GM10847 (cell line): ENCODE measurements around the gene UQCRC2.

ENCODE experiments used
- POLR2A ChIP-seq: IDR thresholded peaks from 2 replicates; pipeline ENCODE4 v1.6.1; 2011; ENCODE audit not compliant: insufficient read length; ENCODE audit errors: extremely low read depth

UQCRC2 gene

DNA sequence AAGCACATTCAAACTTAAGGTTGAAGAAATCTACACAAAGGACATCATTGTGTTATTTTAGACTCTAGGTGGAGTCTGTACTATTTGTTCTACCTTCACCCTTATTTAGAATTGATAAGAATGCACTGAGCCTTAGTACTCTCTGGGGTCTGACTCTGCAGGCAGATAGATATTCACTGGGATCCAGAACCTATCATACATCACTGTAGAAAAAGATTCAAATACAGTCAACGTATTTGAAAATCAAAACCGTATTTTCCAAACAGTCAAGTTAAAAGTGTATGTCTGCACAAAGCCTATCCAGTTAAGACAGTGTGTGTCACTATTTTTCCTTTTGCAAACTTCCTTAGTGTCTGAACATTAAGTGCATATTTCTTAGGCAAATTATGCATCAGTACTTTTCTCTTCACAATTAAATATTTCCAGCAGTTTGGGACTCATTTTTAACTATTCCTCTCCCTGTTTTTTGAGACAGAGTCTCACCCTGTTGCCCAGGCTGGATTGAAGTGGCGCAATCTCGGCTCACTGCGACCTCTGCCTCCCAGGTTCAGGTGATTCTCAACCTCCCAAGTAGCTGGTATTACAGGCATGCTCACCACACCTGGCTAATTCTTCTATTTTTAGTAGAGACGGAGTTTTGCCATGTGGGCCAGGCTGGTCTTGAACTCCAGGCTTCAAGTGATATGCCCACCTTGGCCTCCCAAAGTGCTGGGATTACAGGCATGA is 77.1 kb downstream of the UQCRC2 start:
- no peak for TF ChIP-seq POLR2A

DNA sequence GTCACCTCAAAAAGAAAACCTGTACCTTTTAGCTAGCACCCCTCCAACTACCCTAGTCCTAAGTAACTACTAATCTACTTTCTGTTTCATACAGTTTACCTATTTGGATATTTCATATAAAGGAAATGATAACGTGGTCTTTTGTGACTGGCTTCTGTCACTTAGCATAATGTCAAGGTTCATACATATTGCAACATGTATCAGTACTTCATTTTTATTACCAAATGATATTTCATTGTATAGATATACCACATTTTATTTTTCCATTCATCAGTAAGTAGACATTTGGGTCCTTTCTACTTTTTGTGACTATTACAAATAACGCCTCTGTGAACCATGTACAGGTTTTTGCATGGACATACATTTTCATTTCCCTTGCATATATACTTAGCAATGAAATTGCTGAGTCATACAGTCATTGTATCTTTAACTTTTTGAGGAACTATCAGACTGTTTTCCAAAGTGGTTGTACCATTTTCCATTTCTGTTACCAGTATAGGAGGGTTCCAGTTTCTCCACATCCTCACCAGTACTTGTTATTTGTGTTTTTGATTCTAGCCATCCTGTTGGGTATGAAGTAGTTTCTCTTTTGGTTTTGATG is 78.4 kb downstream of the UQCRC2 start:
- no peak for TF ChIP-seq POLR2A
